ENCODE data around the gene TAF15.

TAF15 gene

DNA sequence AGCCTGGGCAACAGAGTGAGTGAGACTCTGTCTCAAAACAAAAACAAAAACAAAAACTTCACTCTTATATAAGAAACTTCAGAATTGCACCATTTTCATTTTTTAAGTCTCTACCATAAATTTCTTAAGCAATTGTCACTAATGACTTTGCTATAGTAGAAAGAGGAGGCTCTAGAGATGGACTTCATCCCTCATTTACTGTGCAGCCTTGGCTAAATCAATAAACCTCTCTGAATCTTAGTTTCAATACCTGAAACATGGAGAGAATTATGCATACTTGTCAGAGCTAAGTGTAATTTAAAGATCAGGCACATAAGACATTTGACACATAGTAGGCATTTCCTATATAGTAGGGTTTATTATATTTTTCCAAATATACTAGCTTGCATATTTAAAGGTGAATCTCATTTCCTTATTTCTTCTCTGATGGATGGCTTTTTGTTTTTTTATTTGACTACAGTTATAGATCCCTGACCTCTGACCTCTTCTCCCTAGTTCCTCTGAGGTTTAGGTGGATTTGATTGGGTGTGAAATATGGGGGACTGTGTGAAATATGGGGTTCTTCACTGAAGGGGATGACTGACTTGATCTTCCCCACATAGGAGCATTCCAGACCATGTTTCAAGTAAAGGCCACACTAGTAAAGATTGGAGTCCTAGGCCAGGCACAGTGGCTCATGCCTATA lies 68.2 kb downstream of the TAF15 start:
- no peak for DNase-seq (ENCODE audit: low spot score)
- ChIA-PET CTCF (no interaction called here), POLR2A (ENCODE audit: low non-redundant PET) (no interaction called here)
- TF ChIP-seq, protein P1, sequence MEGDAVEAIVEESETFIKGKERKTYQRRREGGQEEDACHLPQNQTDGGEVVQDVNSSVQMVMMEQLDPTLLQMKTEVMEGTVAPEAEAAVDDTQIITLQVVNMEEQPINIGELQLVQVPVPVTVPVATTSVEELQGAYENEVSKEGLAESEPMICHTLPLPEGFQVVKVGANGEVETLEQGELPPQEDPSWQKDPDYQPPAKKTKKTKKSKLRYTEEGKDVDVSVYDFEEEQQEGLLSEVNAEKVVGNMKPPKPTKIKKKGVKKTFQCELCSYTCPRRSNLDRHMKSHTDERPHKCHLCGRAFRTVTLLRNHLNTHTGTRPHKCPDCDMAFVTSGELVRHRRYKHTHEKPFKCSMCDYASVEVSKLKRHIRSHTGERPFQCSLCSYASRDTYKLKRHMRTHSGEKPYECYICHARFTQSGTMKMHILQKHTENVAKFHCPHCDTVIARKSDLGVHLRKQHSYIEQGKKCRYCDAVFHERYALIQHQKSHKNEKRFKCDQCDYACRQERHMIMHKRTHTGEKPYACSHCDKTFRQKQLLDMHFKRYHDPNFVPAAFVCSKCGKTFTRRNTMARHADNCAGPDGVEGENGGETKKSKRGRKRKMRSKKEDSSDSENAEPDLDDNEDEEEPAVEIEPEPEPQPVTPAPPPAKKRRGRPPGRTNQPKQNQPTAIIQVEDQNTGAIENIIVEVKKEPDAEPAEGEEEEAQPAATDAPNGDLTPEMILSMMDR (conservative IDR thresholded peaks at IDR 0.05; ENCODE audit: low read depth): no peak
- no peak overlapping the region for H3K27ac ChIP-seq

DNA sequence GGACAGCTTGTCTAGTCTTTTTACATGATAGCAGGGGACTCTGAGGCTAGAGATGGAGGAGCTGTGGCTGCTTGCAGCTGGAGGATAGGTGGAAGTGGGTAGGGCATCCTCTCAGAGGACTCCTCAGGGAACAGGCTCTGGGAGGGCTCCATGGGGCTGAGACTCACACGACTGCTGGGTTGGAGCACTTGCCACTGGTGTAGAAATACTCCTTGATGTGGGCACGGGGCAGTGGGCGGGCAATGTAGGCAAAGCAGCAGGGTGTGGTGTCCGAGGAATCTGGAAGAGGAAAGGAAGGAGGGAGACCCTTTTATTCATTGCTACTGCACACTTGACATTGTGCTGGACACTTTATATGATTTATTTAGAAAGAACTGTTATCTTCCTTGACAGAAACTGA lies 69.1 kb downstream of the TAF15 start:
- DNase-seq (ENCODE audit: low spot score): no peak
- TF ChIP-seq, protein P1 (conservative IDR thresholded peaks at IDR 0.05; ENCODE audit: low read depth): no peak
- POLR2A ChIA-PET (ENCODE audit: low non-redundant PET): no interaction called here

DNA sequence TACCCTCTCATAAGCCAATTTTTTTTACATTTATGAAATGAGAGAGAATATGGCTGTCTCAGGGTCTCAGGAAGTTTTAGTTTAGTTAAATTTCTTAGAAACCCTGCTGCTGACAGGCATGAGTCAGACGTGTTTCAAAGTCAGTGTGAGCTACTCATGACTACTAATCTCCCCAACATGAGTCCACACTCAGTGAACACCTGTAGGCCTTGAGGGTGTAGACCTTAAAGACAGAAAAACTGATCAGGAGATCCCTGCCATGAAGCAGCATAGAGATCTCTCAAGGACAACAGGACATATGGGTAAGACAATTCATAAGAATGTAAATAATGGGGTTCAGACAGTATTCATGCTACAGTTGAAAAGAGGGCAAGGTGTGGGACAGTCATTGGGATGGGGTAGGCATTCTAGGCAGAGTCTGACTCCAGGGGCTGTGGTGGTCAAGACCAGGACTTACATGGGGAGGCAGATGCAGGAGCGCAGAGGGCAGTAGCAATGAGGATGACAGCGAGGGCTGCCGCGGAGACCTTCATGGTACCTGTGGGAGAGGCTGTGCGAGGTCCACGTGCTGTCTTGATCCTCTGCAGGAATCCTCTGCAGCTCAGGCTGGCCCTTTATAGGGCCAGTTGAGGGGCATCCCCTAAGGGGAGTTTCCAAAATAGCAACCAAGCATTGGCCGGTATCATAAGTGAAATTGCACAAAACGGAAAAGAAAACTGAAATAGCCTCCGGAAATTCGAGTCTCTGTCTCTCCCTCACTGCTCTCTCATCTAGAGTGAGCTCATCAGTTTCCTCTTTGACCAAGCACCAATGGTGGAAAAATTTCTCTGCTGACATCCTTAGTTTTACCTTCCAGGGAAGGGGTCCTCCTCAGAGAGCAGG lies 70.7 kb downstream of the TAF15 start, which contains the start of gene CCL5:
CCL5 (minus strand) TSS at position 588 of the 882 bp plus-strand sequence.
- TF ChIP-seq, protein P1 (conservative IDR thresholded peaks at IDR 0.05; ENCODE audit: low read depth): no peak
- peak; percentile 28 for DNase-seq (ENCODE audit: low spot score)
- no peak within 1 kb of the TSS for H3K27ac ChIP-seq
- CTCF ChIA-PET: interaction anchor here (0.6 kb wide), 1 partner anchor 312 kb away, joined by 4 read pairs; no protein-coding TSS in a partner anchor
- POLR2A ChIA-PET (ENCODE audit: low non-redundant PET): no interaction called here

More for the DNA sequence above, 69.1 kb downstream of the TAF15 start:
- CTCF ChIA-PET: no interaction called here
- no peak overlapping the region for H3K27ac ChIP-seq

DNA sequence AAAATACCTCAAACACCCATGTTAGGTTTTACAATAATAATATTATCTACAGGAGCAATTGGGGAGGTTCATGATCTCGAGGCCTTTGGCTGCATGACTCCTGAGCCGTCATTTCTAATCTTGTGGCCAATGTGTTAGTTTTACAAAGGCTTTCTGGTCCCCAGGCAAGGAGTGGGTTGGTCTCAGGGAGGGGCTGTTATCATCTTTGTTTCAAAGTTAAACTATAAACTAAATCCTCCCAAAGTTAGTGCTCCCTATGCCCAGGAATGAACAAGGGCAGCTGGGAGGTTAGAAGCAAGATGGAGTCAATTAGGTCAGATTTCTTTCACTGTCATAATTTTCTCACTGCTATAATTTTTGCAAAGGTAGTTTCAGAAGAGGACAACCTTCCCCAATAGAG lies 80.0 kb downstream of the TAF15 start:
- ChIA-PET POLR2A (ENCODE audit: low non-redundant PET) (no interaction called here), CTCF (no interaction called here)
- no peak overlapping the region for H3K27ac ChIP-seq
- TF ChIP-seq, protein P1 (conservative IDR thresholded peaks at IDR 0.05; ENCODE audit: low read depth): no peak
- no peak for DNase-seq (ENCODE audit: low spot score)

DNA sequence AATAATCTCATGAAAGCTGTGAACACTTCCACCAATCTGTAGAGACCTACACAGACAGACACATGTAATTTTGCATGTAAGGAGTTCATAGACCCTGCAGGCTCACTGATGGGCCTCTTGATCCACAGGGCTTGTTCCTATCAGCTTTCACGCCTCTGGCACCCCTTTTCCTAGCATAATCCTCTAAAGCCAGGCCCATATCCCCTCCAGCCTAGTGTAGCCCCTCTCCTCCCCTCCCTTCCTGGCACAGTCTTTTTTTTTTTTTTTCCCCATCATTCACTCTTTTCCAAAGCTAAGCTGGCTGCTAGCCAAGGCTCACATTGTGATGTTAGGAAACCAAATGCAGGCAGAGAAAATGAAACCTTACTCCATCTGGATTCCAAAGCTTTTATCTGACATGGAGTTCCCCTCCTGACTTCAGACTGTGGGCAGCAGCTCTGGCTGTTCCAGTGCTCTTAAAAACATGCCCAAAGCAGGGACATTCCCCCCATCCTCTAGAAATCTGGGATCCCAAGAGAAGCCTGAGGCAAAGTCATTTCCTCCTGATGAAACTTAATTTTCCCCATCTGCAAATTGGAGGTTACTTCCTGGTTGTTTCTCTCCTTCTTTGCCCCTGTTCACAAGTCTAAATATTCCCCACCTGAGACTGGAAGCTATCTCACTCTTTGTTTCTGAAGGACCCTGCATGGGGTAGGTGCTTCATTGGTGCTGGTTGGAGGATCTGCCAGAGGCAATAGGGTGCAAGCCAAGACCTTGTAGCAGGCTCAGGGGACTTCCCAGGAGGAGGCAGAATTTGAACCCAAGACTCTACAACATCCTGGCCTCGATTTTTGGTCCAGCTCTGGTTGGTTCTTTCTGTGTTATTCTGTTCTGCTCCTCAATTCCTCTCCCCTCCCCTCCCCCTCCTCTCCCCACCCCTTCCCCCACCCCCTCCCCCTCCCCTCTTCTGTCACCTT lies 80.8 kb downstream of the TAF15 start:
- ChIA-PET CTCF (no interaction called here), POLR2A (ENCODE audit: low non-redundant PET) (interaction anchor here (0.6 kb wide), 1 partner anchor 39 kb away, joined by 11 read pairs; no protein-coding TSS in a partner anchor)
- no peak overlapping the region for H3K27ac ChIP-seq
- DNase-seq (ENCODE audit: low spot score): no peak
- TF ChIP-seq, protein P1 (conservative IDR thresholded peaks at IDR 0.05; ENCODE audit: low read depth): no peak

DNA sequence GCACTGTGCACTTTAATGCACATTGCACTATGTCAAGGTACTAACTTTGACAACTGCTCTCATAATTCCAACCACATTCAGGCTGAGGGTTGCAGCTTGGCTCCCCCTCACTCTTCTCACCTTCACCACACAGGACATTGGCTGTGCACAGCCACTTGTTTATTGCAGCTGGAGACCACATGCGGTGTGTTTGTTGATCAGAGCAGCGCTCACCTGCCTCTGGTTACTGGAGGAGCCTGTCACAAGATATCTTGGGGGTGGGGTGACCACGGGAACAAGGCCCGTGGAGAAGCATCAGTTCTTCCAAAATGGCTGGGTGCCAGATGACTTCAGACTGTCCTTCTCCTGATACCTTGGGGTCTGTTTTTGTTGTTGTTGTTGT lies 81.5 kb downstream of the TAF15 start:
- no peak for DNase-seq (ENCODE audit: low spot score)

More for the DNA sequence above, 81.5 kb downstream of the TAF15 start:
- POLR2A ChIA-PET (ENCODE audit: low non-redundant PET): no interaction called here
- H3K27ac ChIP-seq: no peak overlapping the region
- CTCF ChIA-PET: no interaction called here
- TF ChIP-seq, protein P1 (conservative IDR thresholded peaks at IDR 0.05; ENCODE audit: low read depth): no peak
